Endothelial cell of umbilical vein (primary cell): ENCODE data around the gene ZNF697. TPM values are rescaled to one million over a fixed set of nuclear protein-coding genes. Genes with fewer than 3 reads are reported as not detected.
A peak's percentile ranks its signal among the peaks of the same experiment; 100 is the strongest.

Experiments used
- BruUV-seq: library from RNA; stranded (reverse); fragments of 400-500 nt; replicated peaks from 2 replicates; lab custom pipeline; 2021; lab: Mats Ljungman, UMichigan
- CTCF ChIA-PET: fragments of 300-600, 350-600 bp; sonication (Branson Sonifier 250); formaldehyde crosslinking; loops from one replicate; lab custom pipeline; 2021; ENCODE audit warnings: antibody characterized with exemption, inconsistent platforms; lab: Charles Lee
- POLR2A ChIA-PET: fragments of 300-600, 350-600 bp; sonication (Branson Sonifier 250); formaldehyde crosslinking; loops from one replicate; lab custom pipeline; 2021; ENCODE audit warnings: antibody characterized with exemption, inconsistent platforms; lab: Charles Lee
- DNase-seq: peaks from one replicate; pipeline ENCODE4 v3.0.0-alpha.2; 2011; ENCODE audit warnings: low read depth, low spot score
- FAIRE-seq: peaks from 2 replicates; lab custom pipeline; 2011; peaks lifted over from hg19 to GRCh38; lab: Jason Lieb, UNC
- H2AFZ ChIP-seq: 2 replicates; pipeline ENCODE4 v1.6.0; 2012; ENCODE audit warnings: low read depth, low read length, control low read depth, inconsistent platforms
- H3K27ac ChIP-seq: 2 replicates; pipeline ENCODE4 v1.5.1; 2011; ENCODE audit warnings: low read depth, mild to moderate bottlenecking, control low read depth, low read length, moderate library complexity; ENCODE audit not compliant: insufficient read depth
- H3K27me3 ChIP-seq, 2 experiments: 2 replicates each; pipeline versions ENCODE4 v1.6.0 to v1.6.1; 2011; ENCODE audit warnings: low read length in 2 of 2, mixed read lengths in 1 of 2; ENCODE audit not compliant: control insufficient read depth in 2 of 2, insufficient read depth in 2 of 2
- H3K36me3 ChIP-seq, 2 experiments: 2 replicates in 1 of 2; 3 replicates in 1 of 2; pipeline ENCODE4 v1.5.1; 2011; ENCODE audit warnings: low read length in 2 of 2, mild to moderate bottlenecking in 1 of 2, moderate library complexity in 1 of 2; ENCODE audit not compliant: control insufficient read depth in 2 of 2, insufficient read depth in 2 of 2; ENCODE audit errors: extremely low read depth in 1 of 2
- H3K4me1 ChIP-seq: 3 replicates; pipeline ENCODE4 v1.5.1; 2011; ENCODE audit warnings: mild to moderate bottlenecking, low read length; ENCODE audit not compliant: control insufficient read depth, insufficient read depth; ENCODE audit errors: extremely low read depth
- H3K4me2 ChIP-seq: 2 replicates; pipeline ENCODE4 v1.6.1; 2011; ENCODE audit warnings: low read length, control low read depth, mixed read lengths; ENCODE audit not compliant: insufficient read depth
- H3K4me3 ChIP-seq, 3 experiments: fragments of 200-600 bp in 1 of 3; sonication (generic), shearing (Covaris generic) in 1 of 3; replicated peaks in 1 of 3; 2 replicates each; pipeline ENCODE4 v1.5.1; 2011 to 2016; ENCODE audit warnings: control low read depth in 3 of 3, low read length in 3 of 3, mild to moderate bottlenecking in 2 of 3, inconsistent platforms in 1 of 3, low read depth in 1 of 3, moderate library complexity in 1 of 3; ENCODE audit not compliant: insufficient read depth in 1 of 3
- H3K79me2 ChIP-seq: 2 replicates; pipeline ENCODE4 v1.6.0; 2012; ENCODE audit warnings: low read length, inconsistent platforms; ENCODE audit not compliant: control insufficient read depth, insufficient read depth
- H3K9ac ChIP-seq: replicated peaks from 2 replicates; pipeline ENCODE3; 2011; ENCODE audit warnings: low read length, control low read depth; ENCODE audit not compliant: insufficient read depth; ENCODE audit errors: extremely low read depth
- H3K9me1 ChIP-seq: replicated peaks from 3 replicates; pipeline ENCODE4 v1.6.0; 2011; ENCODE audit warnings: mild to moderate bottlenecking, low read length; ENCODE audit not compliant: control insufficient read depth, insufficient read depth; ENCODE audit errors: extremely low read depth
- H3K9me3 ChIP-seq: replicated peaks from 2 replicates; pipeline ENCODE4 v1.5.1; 2012; ENCODE audit warnings: low read length, inconsistent platforms; ENCODE audit not compliant: control insufficient read depth, insufficient read depth
- H4K20me1 ChIP-seq: replicated peaks from 2 replicates; pipeline ENCODE3; 2011; ENCODE audit warnings: mild to moderate bottlenecking, low read length; ENCODE audit not compliant: control insufficient read depth, insufficient read depth; ENCODE audit errors: extremely low read depth
- EZH2 ChIP-seq: IDR thresholded peaks from 2 replicates; pipeline ENCODE4 v1.6.1; 2012; ENCODE audit warnings: borderline replicate concordance, low read depth, mild to moderate bottlenecking, moderate library complexity, low read length, inconsistent platforms; ENCODE audit not compliant: severe bottlenecking
- FOS ChIP-seq: IDR thresholded peaks from 2 replicates; pipeline ENCODE4 v1.6.1; 2011; ENCODE audit warnings: mild to moderate bottlenecking, low read length, moderate library complexity, borderline replicate concordance; ENCODE audit not compliant: insufficient read depth
- GATA2 ChIP-seq: IDR thresholded peaks from 2 replicates; pipeline ENCODE4 v1.7.0; 2011; ENCODE audit warnings: low read depth, mild to moderate bottlenecking, moderate library complexity, mixed read lengths, low read length; ENCODE audit not compliant: insufficient read length, insufficient read depth
- JUN ChIP-seq: IDR thresholded peaks from 2 replicates; pipeline ENCODE4 v1.6.1; 2011; ENCODE audit warnings: borderline replicate concordance, low read depth; ENCODE audit not compliant: insufficient read length, insufficient read depth
- MYC ChIP-seq: IDR thresholded peaks from one replicate; pipeline ENCODE4 v1.6.1; 2011; ENCODE audit warnings: mild to moderate bottlenecking, low read depth, low read length
- POLR2A ChIP-seq: IDR thresholded peaks from 2 replicates; pipeline ENCODE4 v1.6.1; 2012; ENCODE audit warnings: low read depth, mild to moderate bottlenecking, control low read depth, low read length
- POLR2AphosphoS5 ChIP-seq: IDR thresholded peaks from 2 replicates; pipeline ENCODE4 v1.6.1; 2012; ENCODE audit warnings: low read depth, mild to moderate bottlenecking, control low read depth, low read length, moderate library complexity; ENCODE audit not compliant: insufficient read depth
- dilution Hi-C: fragments of 300-500 bp; cut with MboI; formaldehyde crosslinking; loops from one replicate; pipeline ENCODE4 v1.15.0; 2019; ENCODE audit warnings: low sequenced_read_pairs; ENCODE audit not compliant: extremely low pct_ligation_motif_present
- intact Hi-C: fragments of 100-400 bp; cut with micrococcal nuclease; formaldehyde crosslinking; loops from one replicate; pipeline ENCODE4 v1.10.0; 2022
- polyA plus RNA-seq, 4 experiments: library from polyadenylated mRNA; depleted of rRNA in 3 of 4; stranded (reverse) in 3 of 4; unstranded in 1 of 4; fragments of >200 nt; gene quantifications; 2 replicates each; pipeline versions ENCODE4 v1.2.1 to v1.2.3, GENCODE V29; 2011 to 2012; ENCODE audit warnings: missing spikeins in 1 of 4
- total RNA-seq: library from RNA; stranded (reverse); gene quantifications from 2 replicates; pipeline ENCODE4 v1.2.3, GENCODE V29; 2021
- TF ChIP-seq, protein P1 (sequence below), 2 donors: IDR thresholded peaks; 1 replicate in 1 of 2; 2 replicates in 1 of 2; pipeline ENCODE4 v1.5.1; 2011; ENCODE audit warnings: low read length in 2 of 2, mild to moderate bottlenecking in 2 of 2, moderate library complexity in 2 of 2, control low read depth in 1 of 2, inconsistent platforms in 1 of 2, low read depth in 1 of 2; ENCODE audit not compliant: insufficient read depth in 1 of 2; ENCODE audit errors: extremely low read depth in 1 of 2
- TF ChIP-seq, protein P2 (sequence below): IDR thresholded peaks from 2 replicates; pipeline ENCODE4 v1.6.1; 2011; ENCODE audit not compliant: insufficient read depth, insufficient read length

ZNF697 gene
- total and polyA plus RNA-seq, 2 donors (not counting 3 experiments of a cell fraction or from before 2014, with no cell fraction given): 6.2 to 14.1 TPM

DNA sequence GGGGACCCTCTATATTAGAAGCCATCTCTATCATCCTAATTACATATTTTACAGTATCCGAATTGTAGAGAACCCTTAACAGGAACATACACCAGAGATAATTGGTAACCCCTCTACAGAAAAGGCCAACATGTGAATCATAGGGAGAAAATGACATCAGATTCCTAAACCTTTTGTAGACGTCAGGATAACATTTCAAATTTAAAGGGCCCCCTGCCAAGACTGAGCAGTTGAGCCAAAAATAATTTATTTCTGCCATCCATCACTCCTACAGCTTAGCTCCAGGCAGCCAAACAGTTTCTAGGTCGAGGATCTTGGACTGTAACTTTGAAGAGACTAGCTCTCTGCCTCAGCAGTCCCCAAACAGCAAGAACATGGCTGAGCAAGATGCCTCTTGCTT lies 21.2 kb downstream of the ZNF697 start:
- BruUV-seq: no TSS peak
- CTCF ChIA-PET: interaction anchor here (1.1 to 8.5 kb wide), 3 partner anchors 21 to 48 kb away, joined by 3 to 102 read pairs (median 7); partner anchors contain the start of gene ZNF697
- H3K79me2 ChIP-seq: peaks cover 64% of the 10 kb centered on the region

DNA sequence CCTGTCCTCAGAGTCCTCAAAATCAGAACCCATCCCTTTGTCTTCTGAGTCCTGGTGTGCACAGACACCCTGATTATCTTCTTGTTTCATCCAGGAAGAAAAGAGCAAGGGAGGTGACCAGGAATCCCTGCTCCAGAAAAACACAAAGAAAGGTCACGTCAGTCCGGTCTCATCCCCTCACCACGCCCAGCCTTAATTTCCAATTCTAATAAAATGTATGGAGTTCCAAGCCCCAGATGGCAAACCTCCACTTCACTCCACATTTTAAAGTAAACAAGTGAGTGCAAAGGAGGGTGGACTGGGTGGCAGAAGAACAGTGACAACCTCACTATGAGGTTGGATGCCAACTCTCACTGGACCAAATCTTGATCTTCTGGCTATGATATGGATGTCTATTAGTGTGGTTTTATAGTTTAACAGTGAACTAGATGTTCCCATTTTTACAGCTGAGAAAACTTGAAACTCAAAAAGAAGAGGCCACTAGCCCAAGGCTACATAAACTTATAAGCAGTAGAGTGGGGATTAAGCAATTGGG lies 22.0 kb downstream of the ZNF697 start:
- H3K9ac ChIP-seq: no peak overlapping the region
- CTCF ChIA-PET: interaction anchor here (1.2 to 8.5 kb wide), 2 partner anchors 12 to 22 kb away, joined by 3 to 102 read pairs; partner anchors contain the start of gene ZNF697
- no peak overlapping the region for H3K27ac ChIP-seq
- no peaks in the 10 kb centered on the region for H4K20me1 ChIP-seq
- POLR2A ChIA-PET: no interaction called here
- H3K4me2 ChIP-seq: no peak overlapping the region
- H2AFZ ChIP-seq: no peak overlapping the region
- H3K4me1 ChIP-seq: peaks cover 10% of the 10 kb centered on the region
- DNase-seq (no peak), FAIRE-seq (no peak)
- no peaks in the 10 kb centered on the region for H3K27me3 ChIP-seq
- H3K9me1 ChIP-seq: no peaks in the 10 kb centered on the region
- no peak overlapping the region for H3K4me3 ChIP-seq
- dilution Hi-C loops (no loop called here), intact Hi-C loops (no loop called here)
- H3K9me3 ChIP-seq: no peaks in the 10 kb centered on the region
- no TSS peak for BruUV-seq
- H3K36me3 ChIP-seq: peaks cover 11 to 24% of the 10 kb centered on the region in 2 experiments
- H3K79me2 ChIP-seq: peaks cover 63% of the 10 kb centered on the region
- TF ChIP-seq POLR2A (no peak), GATA2 (no peak), POLR2AphosphoS5 (no peak), FOS (no peak), EZH2 (no peak), JUN (no peak), MYC (no peak)
- TF ChIP-seq, protein P1, sequence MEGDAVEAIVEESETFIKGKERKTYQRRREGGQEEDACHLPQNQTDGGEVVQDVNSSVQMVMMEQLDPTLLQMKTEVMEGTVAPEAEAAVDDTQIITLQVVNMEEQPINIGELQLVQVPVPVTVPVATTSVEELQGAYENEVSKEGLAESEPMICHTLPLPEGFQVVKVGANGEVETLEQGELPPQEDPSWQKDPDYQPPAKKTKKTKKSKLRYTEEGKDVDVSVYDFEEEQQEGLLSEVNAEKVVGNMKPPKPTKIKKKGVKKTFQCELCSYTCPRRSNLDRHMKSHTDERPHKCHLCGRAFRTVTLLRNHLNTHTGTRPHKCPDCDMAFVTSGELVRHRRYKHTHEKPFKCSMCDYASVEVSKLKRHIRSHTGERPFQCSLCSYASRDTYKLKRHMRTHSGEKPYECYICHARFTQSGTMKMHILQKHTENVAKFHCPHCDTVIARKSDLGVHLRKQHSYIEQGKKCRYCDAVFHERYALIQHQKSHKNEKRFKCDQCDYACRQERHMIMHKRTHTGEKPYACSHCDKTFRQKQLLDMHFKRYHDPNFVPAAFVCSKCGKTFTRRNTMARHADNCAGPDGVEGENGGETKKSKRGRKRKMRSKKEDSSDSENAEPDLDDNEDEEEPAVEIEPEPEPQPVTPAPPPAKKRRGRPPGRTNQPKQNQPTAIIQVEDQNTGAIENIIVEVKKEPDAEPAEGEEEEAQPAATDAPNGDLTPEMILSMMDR (IDR thresholded peaks at IDR 0.05; ENCODE audit: extremely low read depth in 1 of 2, insufficient read depth in 1 of 2, low read depth in 1 of 2, low read length in 2 of 2): no peak
- TF ChIP-seq, protein P2, sequence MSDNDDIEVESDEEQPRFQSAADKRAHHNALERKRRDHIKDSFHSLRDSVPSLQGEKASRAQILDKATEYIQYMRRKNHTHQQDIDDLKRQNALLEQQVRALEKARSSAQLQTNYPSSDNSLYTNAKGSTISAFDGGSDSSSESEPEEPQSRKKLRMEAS: no peak

More for the DNA sequence above, 21.2 kb downstream of the ZNF697 start:
- intact Hi-C loops (no loop called here), dilution Hi-C loops (no loop called here)
- no peak overlapping the region for H2AFZ ChIP-seq
- H3K27ac ChIP-seq: peak overlapping the region; percentile 20
- FAIRE-seq (no peak), DNase-seq (peak; percentile 46)
- H3K36me3 ChIP-seq: peaks cover 8 to 24% of the 10 kb centered on the region in 2 experiments
- POLR2A ChIA-PET: interaction anchor here (1.1 kb wide), 1 partner anchor 21 kb away, joined by 3 read pairs; no protein-coding TSS in a partner anchor
- TF ChIP-seq, protein P2: no peak
- no peaks in the 10 kb centered on the region for H3K9me1 ChIP-seq
- no peaks in the 10 kb centered on the region for H3K27me3 ChIP-seq
- H3K9me3 ChIP-seq: no peaks in the 10 kb centered on the region
- H3K9ac ChIP-seq: no peak overlapping the region
- peaks cover 16% of the 10 kb centered on the region for H3K4me1 ChIP-seq
- no peak overlapping the region for H3K4me2 ChIP-seq
- no peaks in the 10 kb centered on the region for H4K20me1 ChIP-seq
- no peak overlapping the region for H3K4me3 ChIP-seq
